HEK293T (cell line): ENCODE measurements around the gene TSPYL2.

Source experiments
- CTCF ChIA-PET: fragments of 350-600 bp; formaldehyde crosslinking; extraction: SDS; loops from one replicate; lab custom pipeline; 2021; ENCODE audit warnings: antibody characterized with exemption, inconsistent platforms; lab: Yijun Ruan, JAX
- POLR2A ChIA-PET: fragments of 350-600 bp; formaldehyde crosslinking; extraction: SDS; loops from one replicate; lab custom pipeline; 2020; ENCODE audit warnings: antibody characterized with exemption, inconsistent platforms; lab: Yijun Ruan, JAX
- DNase-seq: peaks from one replicate; pipeline ENCODE4 v3.0.0; 2012; ENCODE audit warnings: mixed read lengths; ENCODE audit errors: extremely low spot score
- ARNT ChIP-seq: fragments of 450-650 bp; IDR thresholded peaks from 2 replicates; pipeline ENCODE4 v1.6.1; 2017; ENCODE audit warnings: mild to moderate bottlenecking
- BHLHE40 ChIP-seq: fragments of 450-650 bp; IDR thresholded peaks from 2 replicates; pipeline ENCODE4 v1.6.1; 2016; ENCODE audit warnings: mild to moderate bottlenecking, moderate library complexity, borderline replicate concordance
- CTBP1 ChIP-seq: fragments of 450-650 bp; IDR thresholded peaks from 2 replicates; pipeline ENCODE4 v1.6.1; 2016; ENCODE audit warnings: borderline replicate concordance
- ELF4 ChIP-seq: fragments of 450-650 bp; IDR thresholded peaks from 2 replicates; pipeline ENCODE4 v1.6.1; 2017; ENCODE audit warnings: antibody characterized with exemption
- FOXA1 ChIP-seq: fragments of 450-650 bp; IDR thresholded peaks from 2 replicates; pipeline ENCODE4 v1.6.1; 2016; ENCODE audit warnings: mild to moderate bottlenecking
- FOXK2 ChIP-seq: fragments of 450-650 bp; IDR thresholded peaks from 2 replicates; pipeline ENCODE4 v1.6.1; 2016; ENCODE audit warnings: mild to moderate bottlenecking
- FOXM1 ChIP-seq: fragments of 450-650 bp; IDR thresholded peaks from 2 replicates; pipeline ENCODE4 v1.6.1; 2017; ENCODE audit warnings: mild to moderate bottlenecking, borderline replicate concordance
- HDGF ChIP-seq: fragments of 450-650 bp; IDR thresholded peaks from 2 replicates; pipeline ENCODE4 v1.6.1; 2017; ENCODE audit warnings: antibody characterized with exemption, borderline replicate concordance
- L3MBTL2 ChIP-seq: fragments of 450-650 bp; conservative IDR thresholded peaks from 2 replicates; pipeline ENCODE4 v1.6.1; 2016; ENCODE audit warnings: mild to moderate bottlenecking
- LEF1 ChIP-seq: fragments of 450-650 bp; IDR thresholded peaks from 2 replicates; pipeline ENCODE4 v1.6.1; 2017; ENCODE audit warnings: mild to moderate bottlenecking, borderline replicate concordance
- NFRKB ChIP-seq: fragments of 450-650 bp; IDR thresholded peaks from 2 replicates; pipeline ENCODE4 v1.6.1; 2016; ENCODE audit warnings: mild to moderate bottlenecking, moderate library complexity
- PKNOX1 ChIP-seq: fragments of 450-650 bp; IDR thresholded peaks from 2 replicates; pipeline ENCODE4 v1.6.1; 2016
- SP1 ChIP-seq: fragments of 450-650 bp; IDR thresholded peaks from 2 replicates; pipeline ENCODE4 v1.6.1; 2017
- SUZ12 ChIP-seq: fragments of 450-650 bp; IDR thresholded peaks from 2 replicates; pipeline ENCODE4 v1.6.1; 2016; ENCODE audit warnings: mild to moderate bottlenecking
- TARDBP ChIP-seq: fragments of 450-650 bp; IDR thresholded peaks from 2 replicates; pipeline ENCODE4 v1.6.1; 2016
- ZNF384 ChIP-seq: fragments of 450-650 bp; IDR thresholded peaks from 2 replicates; pipeline ENCODE4 v1.6.1; 2016

The TSPYL2 gene

DNA sequence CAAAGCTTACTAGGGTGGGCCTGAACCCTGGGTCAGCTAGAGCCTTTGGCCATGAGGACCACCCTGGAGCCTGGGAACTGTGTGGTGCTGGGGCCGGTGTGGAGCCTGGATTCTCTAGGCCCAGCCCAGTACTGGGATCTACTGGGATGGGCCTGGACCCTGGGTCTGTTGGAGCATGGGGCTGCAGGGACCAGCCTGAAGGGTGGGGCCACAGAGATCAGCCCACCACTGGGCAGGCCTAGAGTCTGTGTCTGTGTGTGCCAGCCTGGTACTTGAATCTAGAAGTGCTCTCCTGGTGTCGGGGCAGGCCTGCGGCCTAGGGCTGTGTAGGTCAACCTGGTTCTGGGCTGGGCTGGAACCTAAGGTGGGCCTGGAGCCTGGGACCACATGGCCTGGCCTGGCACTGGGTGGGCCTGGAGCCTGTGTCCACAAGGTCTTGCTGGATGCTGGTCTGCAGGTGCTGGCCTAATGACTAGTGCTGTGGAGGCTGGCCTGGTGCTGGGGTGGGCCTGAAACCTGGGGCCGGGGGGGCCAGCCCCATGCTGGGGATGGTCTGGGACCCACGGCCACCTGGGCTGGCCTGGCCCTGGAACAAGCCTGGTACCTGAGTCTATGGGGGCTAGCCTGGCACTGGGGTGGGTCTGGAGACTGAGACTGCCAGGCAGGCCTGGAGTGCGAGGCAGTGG is 32.8 kb downstream of the TSPYL2 start:
- POLR2A ChIA-PET = no interaction called here
- DNase-seq = no peak
- CTCF ChIA-PET = no interaction called here
- no peak for TF ChIP-seq NFRKB
- no peak for TF ChIP-seq SP1
- TF ChIP-seq BHLHE40 = no peak
- TF ChIP-seq SUZ12 = no peak
- TF ChIP-seq FOXA1 = no peak
- TF ChIP-seq ELF4 = no peak
- no peak for TF ChIP-seq LEF1
- TF ChIP-seq FOXK2 = no peak
- no peak for TF ChIP-seq PKNOX1
- TF ChIP-seq HDGF = no peak
- TF ChIP-seq L3MBTL2 = no peak
- TF ChIP-seq TARDBP = no peak
- no peak for TF ChIP-seq CTBP1

- TF ChIP-seq FOXA1 (no peak), BHLHE40 (no peak), L3MBTL2 (no peak), CTBP1 (no peak), HDGF (no peak), TARDBP (no peak), LEF1 (no peak), SUZ12 (no peak)
- ChIA-PET CTCF (no interaction called here), POLR2A (no interaction called here)
- no peak for DNase-seq
Observed at GRCh38 chrX:53115550-53115874, 33.3 kb downstream of the TSPYL2 start.

DNA sequence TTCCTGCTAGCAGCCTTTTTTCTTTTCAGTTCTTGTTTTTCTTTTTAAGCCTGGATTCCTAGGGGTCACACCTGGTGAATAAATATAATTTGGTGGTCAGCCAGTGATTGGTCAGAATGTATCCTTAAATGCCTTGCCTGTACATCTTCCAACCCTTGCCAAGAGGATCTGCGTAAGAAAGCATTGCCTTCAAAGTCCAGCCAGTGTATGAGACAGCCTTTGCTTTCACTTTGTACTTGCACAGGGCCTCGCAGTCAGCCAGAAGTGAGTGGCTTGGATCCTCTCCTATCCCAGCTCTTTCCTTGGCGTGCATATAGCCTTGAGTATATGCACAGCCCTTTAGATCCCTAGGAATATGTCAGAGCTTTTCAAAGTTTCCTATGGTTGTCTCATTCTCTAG is 33.9 kb downstream of the TSPYL2 start:
- no peak for DNase-seq
- POLR2A ChIA-PET = no interaction called here
- no peak for TF ChIP-seq ARNT
- TF ChIP-seq ELF4 = no peak
- TF ChIP-seq FOXK2 = no peak
- no peak for TF ChIP-seq CTBP1
- no peak for TF ChIP-seq TARDBP
- no peak for TF ChIP-seq FOXA1
- TF ChIP-seq NFRKB = no peak
- TF ChIP-seq SUZ12 = no peak
- TF ChIP-seq HDGF = no peak
- TF ChIP-seq L3MBTL2 = no peak
- no peak for TF ChIP-seq LEF1
- no peak for TF ChIP-seq SP1
- TF ChIP-seq PKNOX1 = no peak
- no peak for TF ChIP-seq FOXM1
- no peak for TF ChIP-seq BHLHE40
- TF ChIP-seq ZNF384 = no peak
- CTCF ChIA-PET = no interaction called here

DNA sequence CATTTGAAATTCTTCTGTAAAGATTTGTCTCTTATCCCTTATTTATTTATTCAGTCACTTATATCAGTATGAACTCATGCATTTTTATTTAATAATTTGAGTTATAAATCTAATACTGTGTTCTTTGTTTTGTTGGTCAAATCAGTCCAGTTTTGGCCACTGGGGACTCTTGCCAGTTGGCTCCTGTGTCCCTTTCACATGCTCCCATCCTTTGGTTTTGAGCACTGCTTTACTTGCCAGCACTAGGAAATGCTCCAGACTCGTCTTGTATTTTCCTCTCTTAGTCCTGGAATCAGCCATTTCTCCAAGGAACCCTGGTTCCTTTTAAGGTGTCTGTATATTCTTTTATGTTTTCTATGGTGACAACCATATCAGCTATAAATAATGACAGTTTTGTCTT is 39.8 kb downstream of the TSPYL2 start:
- TF ChIP-seq BHLHE40 (no peak), FOXM1 (no peak), SUZ12 (no peak), PKNOX1 (no peak), LEF1 (no peak), ZNF384 (no peak), TARDBP (no peak), HDGF (no peak)
- ChIA-PET POLR2A (no interaction called here), CTCF (no interaction called here)
- no peak for DNase-seq

DNA sequence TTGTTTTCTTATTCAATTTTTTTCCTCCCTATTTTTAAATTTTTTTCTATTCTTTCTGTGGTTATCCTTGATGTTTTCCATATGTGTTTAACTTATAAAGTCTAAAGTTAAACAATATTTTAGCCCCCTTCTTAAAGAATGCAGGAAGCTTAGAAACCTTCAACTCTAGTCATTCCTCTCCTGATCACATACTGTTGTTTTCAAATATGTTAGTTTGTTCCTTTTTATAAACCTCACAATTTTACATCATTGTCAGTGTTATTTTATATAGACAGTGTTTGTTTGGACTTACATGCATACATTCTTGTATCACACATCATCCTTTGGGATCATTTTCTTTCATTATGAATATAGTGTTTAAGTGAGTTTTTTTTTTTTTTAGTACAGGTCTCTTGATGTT is 43.3 kb downstream of the TSPYL2 start:
- POLR2A ChIA-PET = no interaction called here
- CTCF ChIA-PET = no interaction called here
- TF ChIP-seq HDGF (no peak), LEF1 (no peak), SUZ12 (no peak), FOXA1 (no peak), ARNT (no peak), L3MBTL2 (no peak), TARDBP (no peak), PKNOX1 (no peak), ZNF384 (no peak), SP1 (no peak), CTBP1 (no peak), FOXK2 (no peak), FOXM1 (no peak)
- no peak for DNase-seq

- POLR2A ChIA-PET = interaction anchor here (0.8 kb wide), 1 partner anchor 93 kb away, joined by 4 read pairs; no protein-coding TSS in a partner anchor
- no peak for DNase-seq
- TF ChIP-seq FOXM1 = no peak
- no peak for TF ChIP-seq NFRKB
- TF ChIP-seq PKNOX1 = no peak
- no peak for TF ChIP-seq BHLHE40
- no peak for TF ChIP-seq CTBP1
- TF ChIP-seq TARDBP = no peak
- TF ChIP-seq LEF1 = no peak
- no peak for TF ChIP-seq ELF4
- TF ChIP-seq HDGF = no peak
- no peak for TF ChIP-seq ARNT
- no peak for TF ChIP-seq FOXA1
- no peak for TF ChIP-seq SP1
- TF ChIP-seq FOXK2 = no peak
- CTCF ChIA-PET = no interaction called here
Observed at GRCh38 chrX:53126377-53126776, 44.2 kb downstream of the TSPYL2 start.
